Trophoblast cell (in vitro differentiated cells and primary cell): ENCODE data around the gene TCF3.

Experiments
- DNase-seq, 2 donors: peaks; one replicate each; pipeline ENCODE4 v3.0.0-alpha.2; 2016
- H2AFZ ChIP-seq: 2 replicates; pipeline ENCODE4 v1.6.1; 2013; ENCODE audit warnings: low read length, moderate library complexity, mild to moderate bottlenecking; ENCODE audit not compliant: insufficient read depth, poor library complexity
- H2AK5ac ChIP-seq: 2 replicates; pipeline ENCODE4 v1.6.1; 2013; ENCODE audit warnings: mild to moderate bottlenecking, low read length
- H2BK120ac ChIP-seq: 2 replicates; pipeline ENCODE4 v1.6.1; 2013; ENCODE audit warnings: low read length, mild to moderate bottlenecking, moderate library complexity; ENCODE audit not compliant: insufficient read depth, poor library complexity
- H2BK12ac ChIP-seq: 2 replicates; pipeline ENCODE4 v1.6.1; 2013; ENCODE audit warnings: mild to moderate bottlenecking, low read length, moderate library complexity
- H2BK5ac ChIP-seq: 2 replicates; pipeline ENCODE4 v1.6.1; 2013; ENCODE audit warnings: low read length, low read depth, moderate library complexity, mild to moderate bottlenecking; ENCODE audit not compliant: poor library complexity
- H3K14ac ChIP-seq: 2 replicates; pipeline ENCODE4 v1.6.1; 2013; ENCODE audit warnings: mild to moderate bottlenecking, low read length
- H3K18ac ChIP-seq: 2 replicates; pipeline ENCODE4 v1.6.1; 2013; ENCODE audit warnings: mild to moderate bottlenecking, low read length
- H3K23ac ChIP-seq: 2 replicates; pipeline ENCODE4 v1.6.1; 2013; ENCODE audit warnings: low read length
- H3K27ac ChIP-seq: 2 replicates; pipeline ENCODE4 v1.5.1; 2013; ENCODE audit warnings: low read depth, mild to moderate bottlenecking, inconsistent platforms, low read length, moderate library complexity
- H3K27me3 ChIP-seq: 2 replicates; pipeline ENCODE4 v1.6.1; 2013; ENCODE audit warnings: inconsistent platforms, mild to moderate bottlenecking, low read length, moderate library complexity; ENCODE audit not compliant: insufficient read depth
- H3K36me3 ChIP-seq, 2 experiments: 1 replicate in 1 of 2; 2 replicates in 1 of 2; pipeline ENCODE4 v1.6.1; 2013; ENCODE audit warnings: low read length in 2 of 2, mild to moderate bottlenecking in 2 of 2, moderate library complexity in 1 of 2; ENCODE audit not compliant: insufficient read depth in 2 of 2, control insufficient read depth in 1 of 2
- H3K4ac ChIP-seq: 2 replicates; pipeline ENCODE4 v1.6.1; 2013; ENCODE audit warnings: low read depth, mild to moderate bottlenecking, low read length, moderate library complexity
- H3K4me1 ChIP-seq, 2 experiments: 1 replicate in 1 of 2; 2 replicates in 1 of 2; pipeline ENCODE4 v1.6.1; 2013; ENCODE audit warnings: low read length in 2 of 2, mild to moderate bottlenecking in 2 of 2, moderate library complexity in 1 of 2; ENCODE audit not compliant: insufficient read depth in 2 of 2, control insufficient read depth in 1 of 2
- H3K4me2 ChIP-seq: 2 replicates; pipeline ENCODE4 v1.6.1; 2013; ENCODE audit warnings: inconsistent platforms, mild to moderate bottlenecking, low read length, moderate library complexity
- H3K4me3 ChIP-seq: 2 replicates; pipeline ENCODE4 v1.5.1; 2013; ENCODE audit warnings: mild to moderate bottlenecking, low read depth, low read length, inconsistent platforms
- H3K79me1 ChIP-seq: one replicate; pipeline ENCODE4 v1.6.1; 2013; ENCODE audit warnings: low read length
- H3K79me2 ChIP-seq: 2 replicates; pipeline ENCODE4 v1.6.1; 2013; ENCODE audit warnings: low read length, mild to moderate bottlenecking; ENCODE audit not compliant: control insufficient read depth, insufficient read depth, poor library complexity
- H3K9ac ChIP-seq: 2 replicates; pipeline ENCODE4 v1.6.1; 2013; ENCODE audit warnings: mild to moderate bottlenecking, low read length
- H3K9me3 ChIP-seq: 2 replicates; pipeline ENCODE4 v1.6.1; 2013; ENCODE audit warnings: low read depth, mild to moderate bottlenecking, control low read depth, inconsistent platforms, low read length; ENCODE audit not compliant: insufficient read depth
- H4K12ac ChIP-seq: 2 replicates; pipeline ENCODE4 v1.6.1; 2013; ENCODE audit warnings: low read depth, mild to moderate bottlenecking, low read length, moderate library complexity
- H4K8ac ChIP-seq: 2 replicates; pipeline ENCODE4 v1.6.1; 2013; ENCODE audit warnings: low read depth, mild to moderate bottlenecking, low read length, moderate library complexity
- H4K91ac ChIP-seq: one replicate; pipeline ENCODE4 v1.6.1; 2013; ENCODE audit warnings: low read depth, mild to moderate bottlenecking, low read length, moderate library complexity
- WGBS: extraction: QIAGEN DNeasy Blood & Tissue Kit; methylation state at CpG from one replicate; pipeline ENCODE4 v1.1.7; 2013; ENCODE audit warnings: missing lambda C conversion rate; ENCODE audit not compliant: insufficient read length, insufficient coverage; ENCODE audit errors: extremely low coverage; 5-methylcytosine and 5-hydroxymethylcytosine counted together

Gene TCF3

GRCh38 chr19:1584500-1585242 is 67.7 kb downstream of the TCF3 start:
- H3K9me3 ChIP-seq, result peaks cover 4% of the 10 kb centered on the region
- H2AK5ac ChIP-seq, result no peak overlapping the region
- H4K91ac ChIP-seq, result peak overlapping the region; percentile 6
- H2BK12ac ChIP-seq, result no peak overlapping the region
- no peak overlapping the region for H3K27ac ChIP-seq
- no peak overlapping the region for H2BK5ac ChIP-seq
- peaks cover 5% of the 10 kb centered on the region for H3K79me2 ChIP-seq
- peak overlapping the region; percentile 23 for H3K4me3 ChIP-seq
- H3K4me1 ChIP-seq, result peaks cover 8 to 12% of the 10 kb centered on the region in 2 experiments
- H4K12ac ChIP-seq, result no peak overlapping the region
- peak; percentile 91 for DNase-seq
- no peak overlapping the region for H3K4me2 ChIP-seq
- H3K79me1 ChIP-seq, result peaks cover 2% of the 10 kb centered on the region
- no peak overlapping the region for H3K23ac ChIP-seq
- H4K8ac ChIP-seq, result no peak overlapping the region
- peak overlapping the region; percentile 50 for H3K18ac ChIP-seq
- H3K27me3 ChIP-seq, result no peaks in the 10 kb centered on the region
- H2AFZ ChIP-seq, result no peak overlapping the region
- H3K36me3 ChIP-seq, result peaks cover 51% of the 10 kb centered on the region in 2 experiments
- H3K9ac ChIP-seq, result no peak overlapping the region
- H3K14ac ChIP-seq, result no peak overlapping the region
- H2BK120ac ChIP-seq, result no peak overlapping the region
- WGBS, result no CpG with 5 or more reads among the region's 87 CpGs
- H3K4ac ChIP-seq, result no peak overlapping the region

- no peaks in the 10 kb centered on the region for H3K27me3 ChIP-seq
- no peak overlapping the region for H2AK5ac ChIP-seq
- DNase-seq, result peak; percentile 96 to 97
- WGBS, result no CpG with 5 or more reads among the region's 9 CpGs
- H2BK12ac ChIP-seq, result no peak overlapping the region
- no peaks in the 10 kb centered on the region for H3K79me1 ChIP-seq
- H3K4me2 ChIP-seq, result no peak overlapping the region
- no peak overlapping the region for H2BK120ac ChIP-seq
- H3K4me1 ChIP-seq, result peaks cover 4 to 5% of the 10 kb centered on the region in 2 experiments
- H3K9me3 ChIP-seq, result peaks cover 4% of the 10 kb centered on the region
- H3K18ac ChIP-seq, result no peak overlapping the region
- no peak overlapping the region for H4K8ac ChIP-seq
- peaks cover 73% of the 10 kb centered on the region in 2 experiments for H3K36me3 ChIP-seq
- peak overlapping the region; percentile 25 for H4K91ac ChIP-seq
- H3K9ac ChIP-seq, result no peak overlapping the region
- no peak overlapping the region for H3K4ac ChIP-seq
- no peak overlapping the region for H3K4me3 ChIP-seq
- H2BK5ac ChIP-seq, result peak overlapping the region; percentile 24
- H3K23ac ChIP-seq, result no peak overlapping the region
- H3K27ac ChIP-seq, result no peak overlapping the region
- H3K14ac ChIP-seq, result no peak overlapping the region
- peaks cover 2% of the 10 kb centered on the region for H3K79me2 ChIP-seq
- H4K12ac ChIP-seq, result no peak overlapping the region
- no peak overlapping the region for H2AFZ ChIP-seq
These were observed 70.2 kb downstream of the TCF3 start for GRCh38 chr19:1582201-1582600.

DNA sequence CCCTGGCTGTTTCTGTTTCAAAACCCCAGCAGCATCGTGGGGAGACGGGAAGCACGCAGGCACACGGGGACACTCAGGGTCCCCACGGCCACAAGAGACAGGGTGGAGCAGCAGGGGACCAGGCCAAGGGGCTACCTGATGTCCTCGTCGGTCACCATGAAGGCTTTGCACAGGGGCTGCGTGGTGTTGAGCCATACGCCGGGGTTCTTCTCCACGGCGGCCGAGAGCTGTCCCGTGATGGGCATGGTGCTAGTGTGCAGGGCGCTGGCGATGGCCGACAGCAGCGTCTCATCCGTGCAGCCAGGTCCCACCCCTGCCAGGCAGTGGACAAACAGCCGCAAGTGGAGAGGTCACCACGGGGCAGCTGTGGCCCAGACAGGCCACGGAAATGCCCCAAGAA is 71.5 kb downstream of the TCF3 start:
- H3K14ac ChIP-seq, result no peak overlapping the region
- no peaks in the 10 kb centered on the region for H3K79me2 ChIP-seq
- WGBS, result no CpG with 5 or more reads among the region's 22 CpGs

GRCh38 chr19:1580382-1580781 is 72.0 kb downstream of the TCF3 start:
- no peak overlapping the region for H2BK5ac ChIP-seq
- no peak overlapping the region for H4K8ac ChIP-seq
- no CpG with 5 or more reads among the region's 20 CpGs for WGBS
- H3K9ac ChIP-seq, result no peak overlapping the region
- H3K4me1 ChIP-seq, result no peaks in the 10 kb centered on the region
- H3K36me3 ChIP-seq, result peaks cover 80 to 81% of the 10 kb centered on the region in 2 experiments
- H3K9me3 ChIP-seq, result peaks cover 4% of the 10 kb centered on the region
- H2AK5ac ChIP-seq, result no peak overlapping the region
- no peaks in the 10 kb centered on the region for H3K27me3 ChIP-seq
- H3K14ac ChIP-seq, result no peak overlapping the region
- H2BK120ac ChIP-seq, result no peak overlapping the region
- H4K12ac ChIP-seq, result no peak overlapping the region
- no peak overlapping the region for H3K4ac ChIP-seq
- H3K4me2 ChIP-seq, result no peak overlapping the region
- no peak overlapping the region for H3K18ac ChIP-seq
- no peaks in the 10 kb centered on the region for H3K79me2 ChIP-seq
- H2BK12ac ChIP-seq, result no peak overlapping the region
- H3K79me1 ChIP-seq, result no peaks in the 10 kb centered on the region
- no peak overlapping the region for H3K23ac ChIP-seq
- peak overlapping the region; percentile 3 for H4K91ac ChIP-seq
- H2AFZ ChIP-seq, result no peak overlapping the region
- H3K4me3 ChIP-seq, result no peak overlapping the region
- H3K27ac ChIP-seq, result no peak overlapping the region
- no peak for DNase-seq

More for the DNA sequence above, 71.5 kb downstream of the TCF3 start:
- Histone ChIP-seq H3K4ac (no peak overlapping the region), H2AFZ (no peak overlapping the region), H3K18ac (peak overlapping the region; percentile 25), H2BK5ac (no peak overlapping the region), H4K91ac (peak overlapping the region; percentile 3), H3K9ac (no peak overlapping the region), H3K4me3 (no peak overlapping the region), H4K8ac (no peak overlapping the region), H3K27ac (no peak overlapping the region), H4K12ac (no peak overlapping the region), H2BK120ac (no peak overlapping the region), H3K36me3 (peaks cover 80 to 82% of the 10 kb centered on the region in 2 experiments), H3K9me3 (peaks cover 4% of the 10 kb centered on the region), H3K4me1 (peaks cover 0 to 4% of the 10 kb centered on the region in 2 experiments), H3K27me3 (no peaks in the 10 kb centered on the region), H2AK5ac (no peak overlapping the region), H3K4me2 (no peak overlapping the region), H3K79me1 (no peaks in the 10 kb centered on the region), H3K23ac (no peak overlapping the region), H2BK12ac (no peak overlapping the region)
- DNase-seq, result no peak
